ENCODE results near the gene CLIC5.

CLIC5 gene

GRCh38 chr6:46050845-46051405 is 35.3 kb upstream of the CLIC5 start:
- TF ChIP-seq, protein P1, sequence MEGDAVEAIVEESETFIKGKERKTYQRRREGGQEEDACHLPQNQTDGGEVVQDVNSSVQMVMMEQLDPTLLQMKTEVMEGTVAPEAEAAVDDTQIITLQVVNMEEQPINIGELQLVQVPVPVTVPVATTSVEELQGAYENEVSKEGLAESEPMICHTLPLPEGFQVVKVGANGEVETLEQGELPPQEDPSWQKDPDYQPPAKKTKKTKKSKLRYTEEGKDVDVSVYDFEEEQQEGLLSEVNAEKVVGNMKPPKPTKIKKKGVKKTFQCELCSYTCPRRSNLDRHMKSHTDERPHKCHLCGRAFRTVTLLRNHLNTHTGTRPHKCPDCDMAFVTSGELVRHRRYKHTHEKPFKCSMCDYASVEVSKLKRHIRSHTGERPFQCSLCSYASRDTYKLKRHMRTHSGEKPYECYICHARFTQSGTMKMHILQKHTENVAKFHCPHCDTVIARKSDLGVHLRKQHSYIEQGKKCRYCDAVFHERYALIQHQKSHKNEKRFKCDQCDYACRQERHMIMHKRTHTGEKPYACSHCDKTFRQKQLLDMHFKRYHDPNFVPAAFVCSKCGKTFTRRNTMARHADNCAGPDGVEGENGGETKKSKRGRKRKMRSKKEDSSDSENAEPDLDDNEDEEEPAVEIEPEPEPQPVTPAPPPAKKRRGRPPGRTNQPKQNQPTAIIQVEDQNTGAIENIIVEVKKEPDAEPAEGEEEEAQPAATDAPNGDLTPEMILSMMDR (conservative IDR thresholded peaks at IDR 0.05; ENCODE audit: control insufficient read depth, insufficient read depth, low read depth, low read length), result no peak
- DNase-seq (ENCODE audit: low read depth), result no peak
- H3K4me3 ChIP-seq (ENCODE audit: control insufficient read depth, low read depth, low read length), result no peak overlapping the region

DNA sequence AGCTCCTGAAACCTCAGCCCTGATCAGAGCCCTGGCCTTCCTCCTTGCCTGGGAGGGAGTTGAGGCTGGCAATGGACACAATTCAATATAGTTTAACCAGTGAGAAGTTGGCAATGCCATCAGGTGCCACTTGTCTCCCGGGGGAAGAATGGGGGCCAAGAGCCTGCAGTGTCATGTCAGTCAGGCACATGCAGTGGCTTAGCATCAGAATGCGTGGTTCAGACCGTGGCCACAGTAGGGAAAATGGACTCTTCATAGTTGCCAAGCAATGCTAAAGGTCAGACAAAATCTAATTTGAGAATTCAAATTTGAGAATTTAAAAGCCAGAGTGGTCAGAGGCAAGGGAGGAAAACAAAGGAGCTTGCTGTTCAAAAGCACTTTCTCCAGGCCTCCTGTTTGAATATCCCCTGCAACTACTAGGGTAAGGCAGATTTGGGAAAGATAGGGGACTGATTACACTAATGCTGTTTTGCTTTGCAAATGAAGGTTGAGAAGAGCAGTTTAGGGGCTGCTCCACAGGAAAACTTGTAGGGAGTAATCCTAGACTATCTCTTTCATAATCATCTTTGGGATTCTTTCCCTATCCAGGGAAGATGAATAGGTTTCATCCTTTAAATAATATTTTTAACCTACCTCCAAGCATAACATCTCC is 33.1 kb upstream of the CLIC5 start:
- H3K4me3 ChIP-seq (ENCODE audit: control insufficient read depth, low read depth, low read length), result no peak overlapping the region
- DNase-seq (ENCODE audit: low read depth), result no peak
- TF ChIP-seq, protein P1 (conservative IDR thresholded peaks at IDR 0.05; ENCODE audit: control insufficient read depth, insufficient read depth, low read depth, low read length), result no peak

DNA sequence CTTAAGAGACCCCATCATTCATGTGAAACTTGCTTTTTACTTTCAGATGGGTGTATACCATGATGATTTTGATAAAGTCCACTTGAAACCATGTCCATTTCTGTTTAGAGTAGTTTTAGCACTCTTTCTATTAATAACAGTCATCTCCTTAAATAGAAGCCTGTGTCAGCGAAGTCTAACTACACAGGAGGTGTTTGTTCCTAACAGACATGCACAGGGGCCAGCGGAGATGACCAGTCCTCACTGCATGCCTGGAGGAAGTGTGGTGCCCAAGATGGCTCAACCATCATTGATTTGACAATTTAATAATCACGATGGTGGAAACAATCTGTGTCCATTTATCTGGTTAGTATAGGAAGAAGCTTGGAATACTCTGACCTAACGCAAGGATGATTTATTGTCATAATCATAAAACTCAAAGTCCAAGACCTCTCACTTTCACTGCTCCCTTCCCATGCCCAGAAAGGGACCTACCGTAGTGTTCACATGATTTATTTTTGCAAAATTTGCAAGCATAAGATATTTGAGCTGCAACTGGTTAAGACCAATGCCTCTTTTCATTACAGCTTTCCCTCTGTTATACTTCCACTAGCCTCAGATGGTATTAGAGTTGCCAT is 31.0 kb upstream of the CLIC5 start:
- DNase-seq (ENCODE audit: low read depth), result no peak
- TF ChIP-seq, protein P1 (conservative IDR thresholded peaks at IDR 0.05; ENCODE audit: control insufficient read depth, insufficient read depth, low read depth, low read length), result no peak

GRCh38 chr6:46044881-46045617 is 29.4 kb upstream of the CLIC5 start:
- peak; percentile 96 for DNase-seq (ENCODE audit: low read depth)
- no peak overlapping the region for H3K4me3 ChIP-seq (ENCODE audit: control insufficient read depth, low read depth, low read length)
- TF ChIP-seq, protein P1 (conservative IDR thresholded peaks at IDR 0.05; ENCODE audit: control insufficient read depth, insufficient read depth, low read depth, low read length), result no peak

More for the DNA sequence above, 31.0 kb upstream of the CLIC5 start:
- H3K4me3 ChIP-seq (ENCODE audit: control insufficient read depth, low read depth, low read length), result no peak overlapping the region

- TF ChIP-seq, protein P1 (conservative IDR thresholded peaks at IDR 0.05; ENCODE audit: control insufficient read depth, insufficient read depth, low read depth, low read length), result peak; percentile 77
- DNase-seq (ENCODE audit: low read depth), result peak; percentile 79
- H3K4me3 ChIP-seq (ENCODE audit: control insufficient read depth, low read depth, low read length), result no peak overlapping the region
Measured at GRCh38 chr6:46042355-46042999, 26.8 kb upstream of the CLIC5 start.

- no peak for DNase-seq (ENCODE audit: low read depth)
- no peak overlapping the region for H3K4me3 ChIP-seq (ENCODE audit: control insufficient read depth, low read depth, low read length)
- TF ChIP-seq, protein P1 (conservative IDR thresholded peaks at IDR 0.05; ENCODE audit: control insufficient read depth, insufficient read depth, low read depth, low read length), result no peak
Measured at GRCh38 chr6:46040288-46040687, 24.6 kb upstream of the CLIC5 start.
